ENCODE measurements around the gene PTPN7. TPM values are rescaled to one million over a fixed set of nuclear protein-coding genes. Genes with fewer than 3 reads are reported as not detected.
A peak's percentile ranks its signal among the peaks of the same experiment; 100 is the strongest.

Gene PTPN7
- total RNA-seq, 4 donors from 2014 or later: 1.9 to 5.5 (median 3.1) TPM

DNA sequence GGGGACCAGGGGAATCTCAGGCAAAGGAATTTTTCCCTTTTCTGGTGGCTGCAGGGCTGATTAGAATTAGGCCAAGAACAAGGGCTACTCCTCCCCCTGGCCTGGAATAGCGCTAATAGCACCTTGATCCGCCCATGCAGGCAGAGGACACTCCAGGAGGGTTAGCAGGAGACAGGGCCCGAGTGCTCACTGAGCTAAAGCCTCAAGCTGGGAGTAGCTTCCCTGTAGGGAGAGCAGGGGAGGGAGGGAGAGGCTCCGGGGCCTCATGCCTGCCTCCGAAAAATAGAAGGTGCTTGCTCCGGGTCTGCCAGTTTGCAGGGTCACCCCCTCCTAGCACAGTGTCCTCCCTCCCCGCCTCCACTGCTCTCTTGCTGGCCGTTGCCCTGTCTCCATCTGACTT lies 3.8 kb downstream of the PTPN7 start:
- no peak for DNase-seq
- intact Hi-C loops (cut with DNase I): no loop called here
- H3K27ac ChIP-seq: no peak overlapping the region
- H3K9me3 ChIP-seq: no peaks in the 10 kb centered on the region
- H3K36me3 ChIP-seq: no peaks in the 10 kb centered on the region
- H3K27me3 ChIP-seq: no peaks in the 10 kb centered on the region
- TF ChIP-seq, protein P1, sequence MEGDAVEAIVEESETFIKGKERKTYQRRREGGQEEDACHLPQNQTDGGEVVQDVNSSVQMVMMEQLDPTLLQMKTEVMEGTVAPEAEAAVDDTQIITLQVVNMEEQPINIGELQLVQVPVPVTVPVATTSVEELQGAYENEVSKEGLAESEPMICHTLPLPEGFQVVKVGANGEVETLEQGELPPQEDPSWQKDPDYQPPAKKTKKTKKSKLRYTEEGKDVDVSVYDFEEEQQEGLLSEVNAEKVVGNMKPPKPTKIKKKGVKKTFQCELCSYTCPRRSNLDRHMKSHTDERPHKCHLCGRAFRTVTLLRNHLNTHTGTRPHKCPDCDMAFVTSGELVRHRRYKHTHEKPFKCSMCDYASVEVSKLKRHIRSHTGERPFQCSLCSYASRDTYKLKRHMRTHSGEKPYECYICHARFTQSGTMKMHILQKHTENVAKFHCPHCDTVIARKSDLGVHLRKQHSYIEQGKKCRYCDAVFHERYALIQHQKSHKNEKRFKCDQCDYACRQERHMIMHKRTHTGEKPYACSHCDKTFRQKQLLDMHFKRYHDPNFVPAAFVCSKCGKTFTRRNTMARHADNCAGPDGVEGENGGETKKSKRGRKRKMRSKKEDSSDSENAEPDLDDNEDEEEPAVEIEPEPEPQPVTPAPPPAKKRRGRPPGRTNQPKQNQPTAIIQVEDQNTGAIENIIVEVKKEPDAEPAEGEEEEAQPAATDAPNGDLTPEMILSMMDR (IDR thresholded peaks at IDR 0.05): no peak
- TF ChIP-seq POLR2A (IDR thresholded peaks at IDR 0.05): no peak
- H3K4me3 ChIP-seq: no peak overlapping the region
- WGBS, 2 donors: 73 to 87% methylated on average over 7 of the region's 8 CpGs
- peaks cover 0 to 23% (median 0%) of the 10 kb centered on the region in 3 donors for H3K4me1 ChIP-seq

- intact Hi-C loops (cut with DNase I): no loop called here
- 31 to 62% methylated on average over 2 to 7 of the region's 8 CpGs for WGBS, 2 donors
Measured at GRCh38 chr1:202155478-202156021, 4.9 kb downstream of the PTPN7 start.

DNA sequence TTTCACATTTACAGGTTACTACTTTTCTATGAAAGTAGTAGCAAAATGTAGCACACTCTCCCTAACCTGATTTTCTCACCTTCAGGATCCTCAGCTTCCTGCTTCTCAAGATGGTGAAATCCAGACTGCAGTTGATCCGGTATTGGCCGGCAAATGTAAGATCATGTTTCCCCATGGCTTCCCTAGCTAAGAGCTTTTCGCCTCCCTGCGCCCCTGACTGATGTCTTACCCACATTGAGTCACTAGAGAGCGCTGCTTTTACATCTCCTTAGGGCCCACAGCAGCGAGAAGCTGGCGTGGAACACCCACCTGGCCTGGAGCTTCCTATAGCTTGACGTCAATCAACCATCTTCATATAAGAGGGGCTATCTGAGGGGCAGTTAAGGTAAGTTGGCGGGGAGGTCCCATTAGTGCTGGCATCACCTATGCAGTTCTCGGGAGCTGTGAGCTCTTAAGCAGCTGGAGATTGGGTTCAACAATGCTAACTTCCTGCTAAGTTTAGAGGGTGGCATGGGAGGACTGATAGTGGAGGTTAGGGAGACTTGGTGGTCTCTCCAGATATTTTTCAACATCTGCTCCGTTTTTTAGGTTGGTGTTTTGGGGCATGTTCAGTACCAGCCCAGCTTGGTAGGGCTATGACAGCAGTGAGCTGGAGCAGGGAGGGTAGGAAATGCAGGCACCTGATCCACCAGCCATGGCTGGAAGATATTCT lies 5.5 kb downstream of the PTPN7 start:
- DNase-seq: no peak
- Histone ChIP-seq H3K27ac (no peak overlapping the region), H3K36me3 (no peaks in the 10 kb centered on the region), H3K9me3 (no peaks in the 10 kb centered on the region), H3K4me3 (no peak overlapping the region), H3K27me3 (no peaks in the 10 kb centered on the region), H3K4me1 (peaks cover 0 to 10% (median 0%) of the 10 kb centered on the region in 3 donors)
- 23 to 48% methylated on average over 7 to 11 of the region's 11 CpGs for WGBS, 2 donors
- no peak for TF ChIP-seq POLR2A (IDR thresholded peaks at IDR 0.05)
- TF ChIP-seq, protein P1 (IDR thresholded peaks at IDR 0.05): peak in 4 of 6 experiments; percentile 19 to 42 (median 34)
- intact Hi-C loops (cut with DNase I): no loop called here

More at GRCh38 chr1:202155478-202156021, 4.9 kb downstream of the PTPN7 start:
- Histone ChIP-seq H3K4me1 (peaks cover 0 to 14% (median 0%) of the 10 kb centered on the region in 3 donors), H3K27me3 (no peaks in the 10 kb centered on the region), H3K4me3 (no peak overlapping the region), H3K36me3 (no peaks in the 10 kb centered on the region), H3K9me3 (no peaks in the 10 kb centered on the region), H3K27ac (no peak overlapping the region)
- no peak for DNase-seq
- TF ChIP-seq, protein P1 (IDR thresholded peaks at IDR 0.05): no peak
- no peak for TF ChIP-seq POLR2A (IDR thresholded peaks at IDR 0.05)

GRCh38 chr1:202154148-202154765 lies 6.1 kb downstream of the PTPN7 start:
- Histone ChIP-seq H3K4me3 (no peak overlapping the region), H3K9me3 (no peaks in the 10 kb centered on the region), H3K27me3 (no peaks in the 10 kb centered on the region), H3K27ac (no peak overlapping the region), H3K36me3 (no peaks in the 10 kb centered on the region), H3K4me1 (peaks cover 0 to 10% (median 0%) of the 10 kb centered on the region in 3 donors)
- intact Hi-C loops (cut with DNase I): no loop called here
- no peak for DNase-seq
- WGBS, 2 donors: 70 to 80% methylated on average over 5 to 8 of the region's 10 CpGs
- TF ChIP-seq, protein P1 (IDR thresholded peaks at IDR 0.05): no peak
- no peak for TF ChIP-seq POLR2A (IDR thresholded peaks at IDR 0.05)

- no peaks in the 10 kb centered on the region for H3K36me3 ChIP-seq
- no peak for DNase-seq
- 70 to 91% methylated on average over 4 of the region's 4 CpGs for WGBS, 2 donors
- H3K9me3 ChIP-seq: no peaks in the 10 kb centered on the region
- intact Hi-C loops (cut with DNase I): no loop called here
- TF ChIP-seq POLR2A (IDR thresholded peaks at IDR 0.05): no peak
- TF ChIP-seq, protein P1 (IDR thresholded peaks at IDR 0.05): no peak
- H3K4me1 ChIP-seq: peaks cover 0 to 10% (median 0%) of the 10 kb centered on the region in 3 donors
- H3K4me3 ChIP-seq: no peak overlapping the region
- H3K27ac ChIP-seq: no peak overlapping the region
- H3K27me3 ChIP-seq: no peaks in the 10 kb centered on the region
Measured at GRCh38 chr1:202153284-202153683, 7.1 kb downstream of the PTPN7 start.
